ENCODE data around the gene RASAL2. TPM values are rescaled to one million over a fixed set of nuclear protein-coding genes. Genes with fewer than 3 reads are reported as not detected.

The RASAL2 gene
- polyA plus RNA-seq, 2 of the 4 experiments (the other 2 are of a cell fraction): 7.1 to 17.6 TPM

GRCh38 chr1:178072326-178072725 is 21.6 kb upstream of the RASAL2 start:
- no peaks in the 10 kb centered on the region for H3K9me3 ChIP-seq
- H3K4me2 ChIP-seq: no peak overlapping the region
- no peaks in the 10 kb centered on the region for H3K4me1 ChIP-seq
- H3K27ac ChIP-seq: no peak overlapping the region
- ChIA-PET CTCF (interaction anchor here (1.1 to 1.5 kb wide), 2 partner anchors 16 to 35 kb away, joined by 4 read pairs; no protein-coding TSS in a partner anchor), POLR2A (no interaction called here)
- FAIRE-seq (no peak), ATAC-seq (no peak), DNase-seq (ENCODE audit: low read depth in 1 of 2, low spot score in 1 of 2) (no peak)
- TF ChIP-seq EP300 (IDR thresholded peaks at IDR 0.05) (no peak), NFE2L2 (conservative IDR thresholded peaks at IDR 0.05; ENCODE audit: low read length) (no peak), PHF8 (IDR thresholded peaks at IDR 0.05; ENCODE audit: borderline replicate concordance, low read depth) (no peak), MAZ (IDR thresholded peaks at IDR 0.05; ENCODE audit: borderline replicate concordance, low read depth, low read length) (no peak), KDM1A (IDR thresholded peaks at IDR 0.05; ENCODE audit: low read depth) (no peak), NPAS2 (CRISPR knock-in tag; IDR thresholded peaks at IDR 0.05; ENCODE audit: borderline replicate concordance) (no peak), ZNF302 (CRISPR knock-in tag; IDR thresholded peaks at IDR 0.05) (no peak), HES2 (IDR thresholded peaks at IDR 0.05) (no peak)
- TF ChIP-seq, protein P1, sequence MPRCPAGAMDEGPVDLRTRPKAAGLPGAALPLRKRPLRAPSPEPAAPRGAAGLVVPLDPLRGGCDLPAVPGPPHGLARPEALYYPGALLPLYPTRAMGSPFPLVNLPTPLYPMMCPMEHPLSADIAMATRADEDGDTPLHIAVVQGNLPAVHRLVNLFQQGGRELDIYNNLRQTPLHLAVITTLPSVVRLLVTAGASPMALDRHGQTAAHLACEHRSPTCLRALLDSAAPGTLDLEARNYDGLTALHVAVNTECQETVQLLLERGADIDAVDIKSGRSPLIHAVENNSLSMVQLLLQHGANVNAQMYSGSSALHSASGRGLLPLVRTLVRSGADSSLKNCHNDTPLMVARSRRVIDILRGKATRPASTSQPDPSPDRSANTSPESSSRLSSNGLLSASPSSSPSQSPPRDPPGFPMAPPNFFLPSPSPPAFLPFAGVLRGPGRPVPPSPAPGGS (IDR thresholded peaks at IDR 0.05): no peak
- TF ChIP-seq, protein P2, sequence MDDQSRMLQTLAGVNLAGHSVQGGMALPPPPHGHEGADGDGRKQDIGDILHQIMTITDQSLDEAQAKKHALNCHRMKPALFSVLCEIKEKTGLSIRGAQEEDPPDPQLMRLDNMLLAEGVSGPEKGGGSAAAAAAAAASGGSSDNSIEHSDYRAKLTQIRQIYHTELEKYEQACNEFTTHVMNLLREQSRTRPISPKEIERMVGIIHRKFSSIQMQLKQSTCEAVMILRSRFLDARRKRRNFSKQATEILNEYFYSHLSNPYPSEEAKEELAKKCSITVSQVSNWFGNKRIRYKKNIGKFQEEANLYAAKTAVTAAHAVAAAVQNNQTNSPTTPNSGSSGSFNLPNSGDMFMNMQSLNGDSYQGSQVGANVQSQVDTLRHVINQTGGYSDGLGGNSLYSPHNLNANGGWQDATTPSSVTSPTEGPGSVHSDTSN (IDR thresholded peaks at IDR 0.05): no peak
- H3K4me3 ChIP-seq: no peak overlapping the region

- no peak for ATAC-seq
- TF ChIP-seq CHD4 (IDR thresholded peaks at IDR 0.05; ENCODE audit: borderline replicate concordance) (no peak), ZFP36 (IDR thresholded peaks at IDR 0.05; ENCODE audit: borderline replicate concordance, partially characterized antibody) (no peak), EHF (CRISPR knock-in tag; IDR thresholded peaks at IDR 0.05) (no peak)
- CTCF ChIA-PET: interaction anchor here (1.1 to 1.7 kb wide), 2 partner anchors 8 to 225 kb away, joined by 3 read pairs; no protein-coding TSS in a partner anchor
These were observed 18.6 kb upstream of the RASAL2 start for GRCh38 chr1:178075333-178075732.

GRCh38 chr1:178076607-178077006 is 17.3 kb upstream of the RASAL2 start:
- 87% methylated on average over 2 of the region's 2 CpGs for WGBS (ENCODE audit: missing lambda C conversion rate)
- ATAC-seq: no peak
- H3K9me3 ChIP-seq: no peaks in the 10 kb centered on the region
- no peak for TF ChIP-seq ZNF302 (CRISPR knock-in tag; IDR thresholded peaks at IDR 0.05)
- TF ChIP-seq CTCF (IDR thresholded peaks at IDR 0.05): no peak
- no peak for TF ChIP-seq CHD4 (IDR thresholded peaks at IDR 0.05; ENCODE audit: borderline replicate concordance)
- no peak for TF ChIP-seq HES2 (IDR thresholded peaks at IDR 0.05)
- no peak for TF ChIP-seq TFCP2L1 (CRISPR knock-in tag; IDR thresholded peaks at IDR 0.05)
- TF ChIP-seq MAZ (IDR thresholded peaks at IDR 0.05; ENCODE audit: borderline replicate concordance, low read depth, low read length): no peak
- no peak for TF ChIP-seq POLR2AphosphoS2 (conservative IDR thresholded peaks at IDR 0.05; ENCODE audit: low read length)
- no peak for TF ChIP-seq REST (IDR thresholded peaks at IDR 0.05)
- TF ChIP-seq EP300 (IDR thresholded peaks at IDR 0.05): no peak
- no peak for TF ChIP-seq MYC (IDR thresholded peaks at IDR 0.05; ENCODE audit: borderline replicate concordance, low read length)
- no peak for TF ChIP-seq RFX5 (IDR thresholded peaks at IDR 0.05)
- TF ChIP-seq SMC3 (IDR thresholded peaks at IDR 0.05): no peak
- no peak for TF ChIP-seq HOXA7 (CRISPR knock-in tag; IDR thresholded peaks at IDR 0.05)
- no peak for TF ChIP-seq NPAS2 (CRISPR knock-in tag; IDR thresholded peaks at IDR 0.05; ENCODE audit: borderline replicate concordance)
- TF ChIP-seq CEBPB (IDR thresholded peaks at IDR 0.05): no peak
- no peak for TF ChIP-seq POLR2A (IDR thresholded peaks at IDR 0.05; ENCODE audit: low read length)
- H3K4me1 ChIP-seq: no peaks in the 10 kb centered on the region
- no peak for FAIRE-seq
- no peak for DNase-seq (ENCODE audit: low read depth in 1 of 2, low spot score in 1 of 2)
- POLR2A ChIA-PET: no interaction called here
- H3K4me3 ChIP-seq: no peak overlapping the region
- no peak overlapping the region for H3K4me2 ChIP-seq
- CTCF ChIA-PET: interaction anchor here (1.0 to 1.1 kb wide), 2 partner anchors 20 to 223 kb away, joined by 3 to 4 read pairs; no protein-coding TSS in a partner anchor
- H3K27ac ChIP-seq: no peak overlapping the region

More at GRCh38 chr1:178075333-178075732, 18.6 kb upstream of the RASAL2 start:
- DNase-seq (ENCODE audit: low read depth in 1 of 2, low spot score in 1 of 2) (no peak), FAIRE-seq (no peak)
- Histone ChIP-seq H3K4me2 (no peak overlapping the region), H3K9me3 (no peaks in the 10 kb centered on the region), H3K4me3 (no peak overlapping the region), H3K27ac (no peak overlapping the region), H3K4me1 (no peaks in the 10 kb centered on the region)
- POLR2A ChIA-PET: no interaction called here

Data from A549 (cell line).